K562 (cell line): Measurements from ENCODE around the gene B3GNT9. TPM values are rescaled to one million over a fixed set of nuclear protein-coding genes. Genes with fewer than 3 reads are reported as not detected.

ENCODE experiments used
- BRD9 ChIP-seq: fragments of 450-650 bp; IDR thresholded peaks from 2 replicates; pipeline ENCODE4 v1.6.1; 2018; ENCODE audit warnings: low read depth; ENCODE audit not compliant: partially characterized antibody
- CBFB ChIP-seq: sonication (generic); formaldehyde crosslinking; IDR thresholded peaks from 2 replicates; pipeline ENCODE4 v1.4.0; 2020; ENCODE audit warnings: mild to moderate bottlenecking, missing genetic modification reagents
- HMGN3 ChIP-seq: IDR thresholded peaks from 2 replicates; pipeline ENCODE4 v1.6.1; 2011; ENCODE audit warnings: borderline replicate concordance, low read depth, mild to moderate bottlenecking, mixed read lengths, low read length; ENCODE audit not compliant: insufficient read length; ENCODE audit errors: extremely low read depth
- MAX ChIP-seq: sonication (generic); formaldehyde crosslinking; IDR thresholded peaks from 2 replicates; pipeline ENCODE4 v1.9.0; 2022; ENCODE audit warnings: mild to moderate bottlenecking, missing genetic modification reagents
- MAZ ChIP-seq, 2 experiments: fragments of 450-650 bp in 1 of 2; sonication (generic) in 1 of 2; formaldehyde crosslinking; IDR thresholded peaks in 1 of 2; conservative IDR thresholded peaks in 1 of 2; 2 replicates each; pipeline versions ENCODE4 v1.4.0 to v1.5.0; 2020; ENCODE audit warnings: mild to moderate bottlenecking in 1 of 2, missing genetic modification reagents in 1 of 2
- RERE ChIP-seq: sonication (generic); formaldehyde crosslinking; IDR thresholded peaks from 2 replicates; pipeline ENCODE4 v1.8.0; 2023; ENCODE audit warnings: missing genetic modification reagents, mild to moderate bottlenecking, borderline replicate concordance
- SNRNP70 ChIP-seq: fragments of 200-400 bp; formaldehyde crosslinking; optimal IDR thresholded peaks from 2 replicates; pipeline ENCODE3; 2017; ENCODE audit warnings: low read depth, low read length
- STAT6 ChIP-seq: sonication (generic); formaldehyde crosslinking; IDR thresholded peaks from 2 replicates; pipeline ENCODE4 v1.8.1; 2023; ENCODE audit warnings: mild to moderate bottlenecking, missing genetic modification reagents
- TEAD1 ChIP-seq, 2 experiments: fragments of 450-650 bp in 1 of 2; sonication (generic) in 1 of 2; formaldehyde crosslinking; IDR thresholded peaks; 2 replicates each; pipeline versions ENCODE4 v1.4.0 to v1.8.0; 2020 to 2022; ENCODE audit warnings: mild to moderate bottlenecking in 2 of 2, missing genetic modification reagents in 1 of 2
- THRA ChIP-seq: fragments of 450-650 bp; IDR thresholded peaks from 2 replicates; pipeline ENCODE4 v1.6.1; 2017; ENCODE audit warnings: mild to moderate bottlenecking, moderate library complexity
- YY1 ChIP-seq, 3 experiments: IDR thresholded peaks; 2 replicates each; pipeline ENCODE4 v1.6.1; 2011; ENCODE audit warnings: low read length in 2 of 3, mild to moderate bottlenecking in 2 of 3, moderate library complexity in 2 of 3, borderline replicate concordance in 1 of 3, control low read depth in 1 of 3, low read depth in 1 of 3; ENCODE audit not compliant: insufficient read depth in 3 of 3, insufficient replicate concordance in 2 of 3, control insufficient read depth in 1 of 3, insufficient read length in 1 of 3; ENCODE audit errors: extremely low read depth in 1 of 3
- ZBTB1 ChIP-seq: sonication (generic); formaldehyde crosslinking; IDR thresholded peaks from 2 replicates; pipeline ENCODE4 v1.8.1; 2023; ENCODE audit warnings: missing genetic modification reagents, low read depth, mild to moderate bottlenecking, borderline replicate concordance
- ZNF232 ChIP-seq: sonication (generic); formaldehyde crosslinking; IDR thresholded peaks from 2 replicates; pipeline ENCODE4 v1.8.0; 2022; ENCODE audit warnings: mild to moderate bottlenecking, missing genetic modification reagents
- ZNF324 ChIP-seq: fragments of 250-450 bp; sonication (Bioruptor Pico); IDR thresholded peaks from 2 replicates; pipeline ENCODE4 v1.4.0; 2020; ENCODE audit warnings: mild to moderate bottlenecking
- ZNF764 ChIP-seq: fragments of 250-450 bp; sonication (Bioruptor Pico); IDR thresholded peaks from 2 replicates; pipeline ENCODE4 v1.4.0; 2020; ENCODE audit warnings: low read depth, mild to moderate bottlenecking, moderate library complexity
- polyA plus RNA-seq, 8 experiments: library from polyadenylated mRNA; depleted of rRNA in 4 of 8; stranded (reverse) in 5 of 8; unstranded in 3 of 8; fragments of >200 nt; fragmentation: Nextera tagmentation in 2 of 8; fragmentation: Illumina TruSeq in 1 of 8; extraction: Ambion mirVana in 2 of 8; extraction: Trizol in 1 of 8; gene quantifications; 2 replicates each; pipeline versions ENCODE4 v1.2.1 to v1.2.3, GENCODE V29; 2011 to 2014; ENCODE audit warnings: inconsistent platforms in 1 of 8, missing spikeins in 1 of 8
- total RNA-seq, 7 experiments: library from RNA; depleted of rRNA in 6 of 7; stranded (reverse); fragments of >200 nt in 6 of 7; fragmentation: Illumina TruSeq in 2 of 7; extraction: Trizol in 2 of 7; gene quantifications; 2 replicates each; pipeline versions ENCODE4 v1.2.1 to v1.2.3, GENCODE V29; 2011 to 2021; ENCODE audit warnings: low replicate concordance in 1 of 7

B3GNT9 gene
- total and polyA plus RNA-seq, 9 of the 15 experiments (the other 6 are each of a cell fraction or from before 2014, with no cell fraction given): 0.01 to 1.8 (median 1.1) TPM; not detected in 1

DNA sequence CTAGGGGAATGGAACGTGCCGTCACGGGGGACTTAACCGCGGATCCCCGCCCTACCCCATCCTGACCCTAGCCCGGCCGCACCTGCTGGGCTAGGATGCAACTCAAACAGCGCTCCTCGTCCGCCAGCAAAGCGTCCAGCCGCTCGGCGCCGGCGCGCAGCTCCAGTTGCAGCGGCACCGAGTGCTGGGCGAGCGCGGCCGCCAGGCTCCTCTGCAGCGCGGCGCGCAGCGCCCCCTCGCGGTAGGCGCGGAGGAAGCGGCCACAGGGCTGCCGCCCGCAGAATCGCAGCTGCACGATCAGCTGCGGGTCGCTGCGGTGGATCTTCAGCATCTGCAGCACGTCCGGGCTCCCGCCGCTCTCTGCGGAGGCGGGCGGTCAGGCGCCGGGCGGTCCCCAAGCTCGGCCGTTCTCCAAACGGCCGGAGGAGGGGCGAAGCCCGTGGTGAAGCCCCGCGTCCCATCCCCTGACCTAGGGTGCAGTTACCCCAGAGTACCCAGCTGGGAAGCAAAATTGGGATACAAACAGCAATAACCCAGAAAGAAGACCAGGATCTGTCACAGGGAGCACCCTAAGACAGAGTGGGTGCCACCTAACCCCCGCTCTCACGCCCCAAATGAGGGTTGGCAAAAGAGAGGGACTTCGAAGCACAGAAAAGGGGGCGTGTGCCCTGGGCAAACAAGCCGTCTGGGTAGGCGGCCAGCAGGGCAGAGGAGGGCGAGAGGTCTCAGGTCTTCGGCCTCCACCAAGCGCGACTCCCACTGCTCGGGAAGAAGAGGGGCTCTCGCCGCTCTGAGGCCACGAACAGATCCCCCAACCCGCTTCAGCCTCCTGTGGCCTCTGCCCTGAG lies 4.7 kb upstream of the B3GNT9 start (continued):
- TF ChIP-seq MAZ (CRISPR knock-in tag; conservative IDR thresholded peaks at IDR 0.05 in 1 of 2, IDR thresholded peaks at IDR 0.05 in 1 of 2) (peak in 1 of 2 experiments; percentile 34; a peak in 1 of 4 replicates), MAX (CRISPR knock-in tag) (peak; percentile 45), TEAD1 (CRISPR knock-in tag; IDR thresholded peaks at IDR 0.05) (peak in 1 of 2 experiments; percentile 85; a peak in 2 of 4 replicates), BRD9 (no peak), STAT6 (CRISPR knock-in tag) (0 out of 2 replicates have a peak, but pooled peaks have one; percentile 37), SNRNP70 (no peak), YY1 (IDR thresholded peaks at IDR 0.05; ENCODE audit: borderline replicate concordance in 1 of 3, control insufficient read depth in 1 of 3, extremely low read depth in 1 of 3, insufficient read depth in 3 of 3, insufficient read length in 1 of 3, insufficient replicate concordance in 2 of 3, low read depth in 1 of 3, low read length in 2 of 3) (peak in 2 of 3 experiments; percentile 46 to 65), ZNF764 (CRISPR knock-in tag) (no peak), RERE (CRISPR knock-in tag) (no peak), ZNF324 (no peak), CBFB (CRISPR knock-in tag) (no peak), ZNF232 (CRISPR knock-in tag) (no peak), HMGN3 (peak; percentile 81), THRA (no peak), ZBTB1 (CRISPR knock-in tag) (peak; percentile 75; the same call in 1 of the 2 replicates)
